NAMALWA (cell line): ENCODE data around the gene PSMG2.

Source experiments
- DNase-seq: peaks from one replicate; pipeline ENCODE4 v3.0.0-alpha.2; 2015; ENCODE audit warnings: low spot score

PSMG2 gene

GRCh38 chr18:12765586-12765985, 62.7 kb downstream of the PSMG2 start:
- DNase-seq = no peak

- DNase-seq = no peak
Measured at GRCh38 chr18:12766986-12767433, 64.2 kb downstream of the PSMG2 start.

DNA sequence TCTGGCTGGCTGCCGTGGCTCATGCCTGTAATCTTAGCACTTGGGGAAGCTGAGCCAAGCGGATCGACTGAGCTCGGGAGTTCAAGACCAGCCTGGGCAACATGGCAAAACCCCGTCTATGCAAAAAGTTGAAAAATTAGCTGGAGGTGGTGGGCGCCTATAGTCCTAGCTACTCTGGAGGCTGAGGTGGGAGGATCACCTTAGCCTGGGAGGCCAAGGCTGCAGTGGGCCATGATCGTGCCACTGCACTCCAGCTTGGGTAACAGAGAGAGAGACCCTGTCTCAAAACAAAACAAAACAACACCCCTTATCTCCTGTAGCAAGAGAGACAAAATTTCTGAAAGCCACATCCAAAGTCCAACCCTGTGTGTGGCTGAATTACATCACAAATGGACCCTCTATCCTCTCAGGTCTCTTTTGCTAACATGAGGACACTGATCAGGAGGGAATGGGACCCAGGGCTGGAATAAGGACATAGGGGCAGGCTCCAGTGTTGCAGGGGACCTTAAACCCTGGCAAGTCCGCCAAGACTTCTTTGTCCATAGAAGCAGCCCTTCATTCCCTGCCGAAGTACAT, 64.8 kb downstream of the PSMG2 start:
- DNase-seq = no peak

DNA sequence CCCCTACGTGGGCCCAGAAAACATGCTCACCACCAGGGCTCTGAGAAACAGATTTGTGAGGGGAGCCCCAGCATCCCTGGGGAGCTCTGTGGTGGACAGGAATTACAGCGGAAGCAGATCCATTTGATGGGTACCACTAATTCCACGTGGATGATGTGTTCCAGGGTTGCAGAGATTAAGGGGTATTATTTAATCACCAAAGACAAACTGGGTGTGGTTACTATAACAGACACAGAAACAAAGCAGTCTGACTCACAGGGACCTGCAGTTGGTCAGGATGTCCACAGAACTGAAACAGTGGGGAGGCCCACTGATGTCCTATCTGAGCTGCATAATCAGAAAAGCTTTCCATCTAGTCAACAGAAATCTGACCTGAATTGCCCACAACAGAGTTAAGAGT, 65.8 kb downstream of the PSMG2 start:
- no peak for DNase-seq

DNA sequence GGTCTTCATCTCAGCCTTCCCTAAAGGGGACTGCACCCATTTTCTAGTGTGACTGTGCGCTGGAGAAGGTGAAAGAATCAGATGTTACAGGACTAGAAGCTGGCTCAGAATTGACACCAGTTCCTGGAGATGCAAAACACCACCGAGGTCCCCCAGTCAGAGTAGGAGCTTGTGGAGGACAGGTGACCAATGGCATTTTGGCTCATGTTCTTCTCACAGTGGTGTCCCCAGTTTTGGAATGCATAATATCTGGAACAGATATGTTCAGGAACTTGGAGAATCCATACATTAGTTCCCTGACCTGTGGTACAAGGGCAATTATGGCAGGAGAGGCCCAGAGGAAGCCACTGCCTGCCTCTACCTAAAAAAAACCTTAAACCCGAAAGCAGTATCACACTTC, 66.3 kb downstream of the PSMG2 start:
- no peak for DNase-seq

- no peak for DNase-seq
Measured at GRCh38 chr18:12769644-12770440, 67.0 kb downstream of the PSMG2 start.

- DNase-seq = no peak
Measured at GRCh38 chr18:12770469-12771219, 67.8 kb downstream of the PSMG2 start.

GRCh38 chr18:12772111-12772510, 69.3 kb downstream of the PSMG2 start:
- no peak for DNase-seq

GRCh38 chr18:12773369-12773768, 70.5 kb downstream of the PSMG2 start:
- DNase-seq = no peak

- DNase-seq = no peak
Measured at GRCh38 chr18:12774982-12775381, 72.1 kb downstream of the PSMG2 start.
